A204.1 (cell line): ENCODE results near the gene ARHGAP31.
"Not testable (repeated sequence)": the region's sequence is repeated elsewhere in the genome, so short reads cannot be mapped to it uniquely, and the experiment has no call there.

Source experiments
- FAIRE-seq: peaks from 2 replicates; lab custom pipeline; 2012; peaks lifted over from hg19 to GRCh38; lab: Jason Lieb, UNC

Gene ARHGAP31

GRCh38 chr3:119295816-119296726 is 1.9 kb downstream of the ARHGAP31 start:
- no peak for FAIRE-seq

- FAIRE-seq = no peak
Measured at GRCh38 chr3:119296727-119297122, 2.5 kb downstream of the ARHGAP31 start.

GRCh38 chr3:119297169-119297568 is 3.0 kb downstream of the ARHGAP31 start:
- no peak for FAIRE-seq

GRCh38 chr3:119298565-119298941 is 4.4 kb downstream of the ARHGAP31 start:
- no peak for FAIRE-seq

GRCh38 chr3:119300991-119301391 is 6.8 kb downstream of the ARHGAP31 start:
- no peak for FAIRE-seq

- FAIRE-seq = no peak
Measured at GRCh38 chr3:119301662-119302061, 7.5 kb downstream of the ARHGAP31 start.

GRCh38 chr3:119302697-119303551 is 8.7 kb downstream of the ARHGAP31 start:
- FAIRE-seq = no peak

- no peak for FAIRE-seq
Measured at GRCh38 chr3:119304201-119304713, 10.1 kb downstream of the ARHGAP31 start.

- no peak for FAIRE-seq
Measured at GRCh38 chr3:119305286-119305685, 11.1 kb downstream of the ARHGAP31 start.

- not testable (repeated sequence) for FAIRE-seq
Measured at GRCh38 chr3:119306378-119306777, 12.2 kb downstream of the ARHGAP31 start.

- FAIRE-seq = no peak
Measured at GRCh38 chr3:119308355-119308754, 14.2 kb downstream of the ARHGAP31 start.

- no peak for FAIRE-seq
Measured at GRCh38 chr3:119309591-119309990, 15.4 kb downstream of the ARHGAP31 start.

- no peak for FAIRE-seq
Measured at GRCh38 chr3:119310071-119310470, 15.9 kb downstream of the ARHGAP31 start.

- FAIRE-seq = no peak
Measured at GRCh38 chr3:119311081-119311925, 17.1 kb downstream of the ARHGAP31 start.

GRCh38 chr3:119313461-119313860 is 19.3 kb downstream of the ARHGAP31 start:
- no peak for FAIRE-seq

GRCh38 chr3:119314821-119315220 is 20.6 kb downstream of the ARHGAP31 start:
- FAIRE-seq = no peak

- no peak for FAIRE-seq
Measured at GRCh38 chr3:119315600-119316312, 21.6 kb downstream of the ARHGAP31 start.

GRCh38 chr3:119316313-119316670 is 22.1 kb downstream of the ARHGAP31 start:
- FAIRE-seq = no peak

GRCh38 chr3:119318876-119319275 is 24.7 kb downstream of the ARHGAP31 start:
- FAIRE-seq = no peak

- no peak for FAIRE-seq
Measured at GRCh38 chr3:119319311-119319710, 25.1 kb downstream of the ARHGAP31 start.

- not testable (repeated sequence) for FAIRE-seq
Measured at GRCh38 chr3:119320785-119321184, 26.6 kb downstream of the ARHGAP31 start.
